Measurements from ENCODE around the gene CFAP90.

DNA sequence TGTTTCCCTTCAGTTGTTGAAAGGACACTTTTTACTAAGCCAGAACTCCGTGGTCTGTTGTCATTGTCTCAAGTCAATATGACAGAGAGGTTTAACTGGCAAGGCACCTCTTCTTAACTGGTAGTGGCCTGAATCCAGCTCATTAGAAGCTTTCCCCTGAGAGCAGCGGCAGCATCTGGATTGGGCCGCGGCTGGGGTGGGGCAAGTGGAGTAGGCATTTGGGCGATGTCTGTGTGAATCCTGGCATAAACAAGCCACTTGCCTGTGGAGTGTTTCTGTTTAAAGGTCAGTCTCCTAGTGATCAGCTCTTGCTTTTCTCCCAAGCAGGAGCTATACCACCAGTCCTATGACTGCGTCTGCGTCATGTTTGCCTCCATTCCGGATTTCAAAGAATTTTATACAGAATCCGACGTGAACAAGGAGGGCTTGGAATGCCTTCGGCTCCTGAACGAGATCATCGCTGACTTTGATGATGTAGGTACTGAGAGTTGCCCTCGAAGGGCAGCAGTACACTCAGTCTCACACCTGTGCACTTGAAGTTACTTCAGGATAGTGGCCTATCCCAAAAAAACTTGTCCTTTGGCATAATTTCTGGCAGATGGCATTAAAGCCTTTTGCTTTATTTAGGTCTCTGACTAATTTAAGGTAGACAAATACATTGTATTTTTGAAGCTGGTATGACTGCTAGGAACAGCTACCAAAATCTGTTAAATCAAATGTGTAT is 48.9 kb downstream of the CFAP90 start:
- no peak for TF ChIP-seq CTCF (IDR thresholded peaks at IDR 0.05)
- TF ChIP-seq JUND (IDR thresholded peaks at IDR 0.05) = no peak
- TF ChIP-seq USF2 (IDR thresholded peaks at IDR 0.05; ENCODE audit: borderline replicate concordance, low read depth, low read length) = no peak
- TF ChIP-seq PBX3 (IDR thresholded peaks at IDR 0.05) = no peak
- TF ChIP-seq MEF2A (IDR thresholded peaks at IDR 0.05; ENCODE audit: borderline replicate concordance, low read depth) = no peak
